Measurements from ENCODE around the gene IL33.

DNA sequence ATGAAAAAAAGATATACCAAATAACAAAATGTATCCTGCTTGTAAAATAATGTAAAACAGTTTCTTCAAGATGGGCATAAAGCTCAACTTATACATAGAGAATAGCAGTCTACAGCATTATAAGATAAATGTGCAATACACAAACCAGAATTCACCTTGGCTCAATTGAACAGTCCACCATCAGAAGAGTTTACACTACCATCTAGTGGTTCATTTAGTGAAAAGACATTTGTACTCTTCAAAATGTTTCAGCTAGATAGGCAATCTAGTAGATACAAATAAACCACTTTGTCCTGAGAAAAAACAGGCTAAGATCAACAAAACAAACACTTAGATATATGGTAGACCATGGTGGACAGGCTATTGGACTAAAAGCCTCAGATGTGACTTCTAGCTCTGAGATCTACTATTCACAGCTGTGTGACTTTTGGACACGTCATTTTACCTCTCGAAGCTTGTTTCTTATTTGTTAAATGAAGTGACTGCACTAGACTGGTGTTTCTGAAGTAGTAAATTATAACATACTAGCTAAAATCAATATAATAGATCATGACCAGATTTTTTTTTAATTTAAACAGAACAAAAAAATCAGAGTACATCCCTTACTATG, 90.5 kb downstream of the IL33 start:
- TF ChIP-seq MXI1 (IDR thresholded peaks at IDR 0.05; ENCODE audit: borderline replicate concordance, low read depth, low read length) (no peak), POLR2A (IDR thresholded peaks at IDR 0.05; ENCODE audit: low read depth, low read length) (no peak), SMC3 (IDR thresholded peaks at IDR 0.05; ENCODE audit: low read depth, low read length) (peak; percentile 64), RFX5 (IDR thresholded peaks at IDR 0.05; ENCODE audit: low read depth, low read length) (no peak)
- TF ChIP-seq, protein P1, sequence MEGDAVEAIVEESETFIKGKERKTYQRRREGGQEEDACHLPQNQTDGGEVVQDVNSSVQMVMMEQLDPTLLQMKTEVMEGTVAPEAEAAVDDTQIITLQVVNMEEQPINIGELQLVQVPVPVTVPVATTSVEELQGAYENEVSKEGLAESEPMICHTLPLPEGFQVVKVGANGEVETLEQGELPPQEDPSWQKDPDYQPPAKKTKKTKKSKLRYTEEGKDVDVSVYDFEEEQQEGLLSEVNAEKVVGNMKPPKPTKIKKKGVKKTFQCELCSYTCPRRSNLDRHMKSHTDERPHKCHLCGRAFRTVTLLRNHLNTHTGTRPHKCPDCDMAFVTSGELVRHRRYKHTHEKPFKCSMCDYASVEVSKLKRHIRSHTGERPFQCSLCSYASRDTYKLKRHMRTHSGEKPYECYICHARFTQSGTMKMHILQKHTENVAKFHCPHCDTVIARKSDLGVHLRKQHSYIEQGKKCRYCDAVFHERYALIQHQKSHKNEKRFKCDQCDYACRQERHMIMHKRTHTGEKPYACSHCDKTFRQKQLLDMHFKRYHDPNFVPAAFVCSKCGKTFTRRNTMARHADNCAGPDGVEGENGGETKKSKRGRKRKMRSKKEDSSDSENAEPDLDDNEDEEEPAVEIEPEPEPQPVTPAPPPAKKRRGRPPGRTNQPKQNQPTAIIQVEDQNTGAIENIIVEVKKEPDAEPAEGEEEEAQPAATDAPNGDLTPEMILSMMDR (conservative IDR thresholded peaks at IDR 0.05; ENCODE audit: low read depth, low read length), result peak; percentile 61

Measured in IMR-90 (cell line).